OCI-LY7 (cell line): Measurements from ENCODE around the gene BCL7A. TPM values are rescaled to one million over a fixed set of nuclear protein-coding genes. Genes with fewer than 3 reads are reported as not detected.

Experiments used
- BruUV-seq: library from RNA; stranded (reverse); fragments of 400-500 nt; replicated peaks from 2 replicates; lab custom pipeline; 2021; lab: Mats Ljungman, UMichigan
- CTCF ChIA-PET: fragments of 300-600 bp; sonication (Branson Sonifier 250); formaldehyde crosslinking; loops from one replicate; lab custom pipeline; 2022; ENCODE audit warnings: antibody characterized with exemption; ENCODE audit not compliant: unreplicated experiment; lab: Charles Lee
- POLR2A ChIA-PET: fragments of 300-600 bp; sonication (Branson Sonifier 250); formaldehyde crosslinking; loops from one replicate; lab custom pipeline; 2022; ENCODE audit warnings: antibody characterized with exemption; lab: Charles Lee
- DNase-seq: peaks from one replicate; pipeline ENCODE4 v3.0.0-alpha.2; 2015; ENCODE audit warnings: low spot score
- H2AFZ ChIP-seq: fragments of 200-600 bp; sonication (generic), shearing (Covaris generic); 2 replicates; pipeline ENCODE4 v1.6.1; 2014; ENCODE audit warnings: mild to moderate bottlenecking, antibody characterized with exemption, low read length, moderate library complexity
- H3K27ac ChIP-seq: fragments of 200-600 bp; sonication (generic); 2 replicates; pipeline ENCODE4 v1.5.1; 2014; ENCODE audit warnings: mixed run types, low read depth, mild to moderate bottlenecking, moderate library complexity, low read length, inconsistent platforms; ENCODE audit not compliant: poor library complexity, severe bottlenecking
- H3K36me3 ChIP-seq: fragments of 200-600 bp; sonication (generic); 2 replicates; pipeline ENCODE4 v1.6.1; 2014; ENCODE audit warnings: mild to moderate bottlenecking, antibody characterized with exemption, low read length, moderate library complexity, mixed read lengths; ENCODE audit not compliant: insufficient read depth
- H3K4me1 ChIP-seq: fragments of 200-600 bp; sonication (generic); 2 replicates; pipeline ENCODE4 v1.5.1; 2014; ENCODE audit warnings: mild to moderate bottlenecking, low read length; ENCODE audit not compliant: insufficient read depth, poor library complexity, severe bottlenecking
- H3K4me2 ChIP-seq: fragments of 200-600 bp; sonication (generic); 2 replicates; pipeline ENCODE4 v1.6.1; 2014; ENCODE audit warnings: mild to moderate bottlenecking, low read length
- H3K4me3 ChIP-seq: fragments of 200-600 bp; sonication (generic); 2 replicates; pipeline ENCODE4 v1.5.1; 2014; ENCODE audit warnings: mild to moderate bottlenecking, low read depth, low read length; ENCODE audit not compliant: poor library complexity, severe bottlenecking
- H3K79me2 ChIP-seq: fragments of 200-600 bp; sonication (generic); 2 replicates; pipeline ENCODE4 v1.6.1; 2016; ENCODE audit warnings: low read depth, mild to moderate bottlenecking, low read length, moderate library complexity, mixed read lengths; ENCODE audit not compliant: insufficient read depth
- H3K9me2 ChIP-seq: fragments of 200-600 bp; sonication (generic); 2 replicates; pipeline ENCODE4 v1.6.1; 2016; ENCODE audit warnings: mild to moderate bottlenecking, low read length, mixed read lengths; ENCODE audit not compliant: insufficient read depth
- H3K9me3 ChIP-seq: fragments of 200-600 bp; sonication (generic); 2 replicates; pipeline ENCODE4 v1.6.1; 2014; ENCODE audit warnings: mild to moderate bottlenecking, mixed run types, low read length, mixed read lengths
- H4K20me1 ChIP-seq: fragments of 200-600 bp; sonication (generic); 2 replicates; pipeline ENCODE4 v1.6.1; 2014; ENCODE audit warnings: mild to moderate bottlenecking, antibody characterized with exemption, low read length, moderate library complexity, mixed read lengths; ENCODE audit not compliant: insufficient read depth
- CTCF ChIP-seq: fragments of 200-600 bp; sonication (generic); conservative IDR thresholded peaks from 2 replicates; pipeline ENCODE4 v1.5.1; 2014; ENCODE audit warnings: mild to moderate bottlenecking, antibody characterized with exemption, low read length, moderate library complexity, mixed read lengths
- EZH2phosphoT487 ChIP-seq: fragments of 200-600 bp; sonication (generic); IDR thresholded peaks from 2 replicates; pipeline ENCODE4 v1.6.1; 2018; ENCODE audit warnings: low read depth, borderline replicate concordance, mild to moderate bottlenecking, mixed run types, antibody characterized with exemption, low read length, moderate library complexity, mixed read lengths
- intact Hi-C: fragments of 100-400 bp; cut with micrococcal nuclease; formaldehyde crosslinking; loops from one replicate; pipeline ENCODE4 v1.10.0; 2022; ENCODE audit not compliant: unreplicated experiment
- total RNA-seq, 2 experiments: library from RNA; depleted of rRNA in 1 of 2; stranded (reverse); fragments of >200 nt in 1 of 2; shearing (Covaris generic) in 1 of 2; gene quantifications; 2 replicates each; pipeline ENCODE4 v1.2.3, GENCODE V29; 2014 to 2022

The BCL7A gene
- total RNA-seq, 2 experiments from 2014 or later: 76.2 to 84.7 TPM

- H3K9me2 ChIP-seq: no peaks in the 10 kb centered on the region
- TF ChIP-seq EZH2phosphoT487: no peak
- TF ChIP-seq CTCF: no peak
- H3K4me3 ChIP-seq: no peak overlapping the region
- no TSS peak for BruUV-seq
- H3K36me3 ChIP-seq: peaks cover 59% of the 10 kb centered on the region
- peaks cover 73% of the 10 kb centered on the region for H3K4me1 ChIP-seq
- H3K27ac ChIP-seq: peak overlapping the region; percentile 100
- peaks cover 72% of the 10 kb centered on the region for H3K79me2 ChIP-seq
- peak overlapping the region; percentile 23 for H3K4me2 ChIP-seq
- ChIA-PET POLR2A (interaction anchor here (0.6 to 15.4 kb wide), 12 partner anchors 10 to 200 kb away, joined by 3 to 332 read pairs (median 8); partner anchors contain the start of gene CFAP251), CTCF (interaction anchor here (0.7 to 0.8 kb wide), 2 partner anchors 12 to 79 kb away, joined by 3 read pairs; no protein-coding TSS in a partner anchor)
- peaks cover 30% of the 10 kb centered on the region for H3K9me3 ChIP-seq
- DNase-seq: no peak
- no peaks in the 10 kb centered on the region for H4K20me1 ChIP-seq
- intact Hi-C loops: loop anchor here (10.0 kb wide), 1 partner anchor 1707 kb away; the partner anchor contains the start of genes RNU4-1 and RNU4-2
- H2AFZ ChIP-seq: no peak overlapping the region
Measured at GRCh38 chr12:122001466-122002209, 20.0 kb upstream of the BCL7A start.

GRCh38 chr12:122003651-122004611 lies 17.8 kb upstream of the BCL7A start:
- Histone ChIP-seq H2AFZ (no peak overlapping the region), H3K9me3 (peaks cover 24% of the 10 kb centered on the region), H3K9me2 (no peaks in the 10 kb centered on the region), H3K36me3 (peaks cover 49% of the 10 kb centered on the region), H3K4me2 (peak overlapping the region; percentile 90), H3K27ac (peak overlapping the region; percentile 100), H3K4me1 (peaks cover 80% of the 10 kb centered on the region), H3K4me3 (peak overlapping the region; percentile 78), H3K79me2 (peaks cover 63% of the 10 kb centered on the region), H4K20me1 (no peaks in the 10 kb centered on the region)
- TF ChIP-seq EZH2phosphoT487: no peak
- TF ChIP-seq CTCF: no peak
- no TSS peak for BruUV-seq
- POLR2A ChIA-PET: interaction anchor here (0.7 to 15.4 kb wide), 14 partner anchors 8 to 87 kb away, joined by 3 to 332 read pairs (median 10); partner anchors contain the start of gene BCL7A
- CTCF ChIA-PET: interaction anchor here (0.8 to 1.3 kb wide), 2 partner anchors 24 to 25 kb away, joined by 3 to 4 read pairs; no protein-coding TSS in a partner anchor
- peak; percentile 99 for DNase-seq
- intact Hi-C loops: loop anchor here (1.0 to 10.0 kb wide), 4 partner anchors 20 to 1709 kb away; partner anchors contain the start of genes CFAP251, RNU4-1 and RNU4-2
